GM12873 (cell line): Measurements from ENCODE around the gene TTLL6.

Experiments used
- TF ChIP-seq, protein P1 (sequence below): IDR thresholded peaks from 2 replicates; pipeline ENCODE4 v1.5.1; 2012; ENCODE audit warnings: low read depth, mild to moderate bottlenecking, moderate library complexity, low read length, control low read depth; ENCODE audit not compliant: insufficient read depth; ENCODE audit errors: missing control alignments

TTLL6 gene

GRCh38 chr17:48830840-48831548 lies 14.0 kb upstream of the TTLL6 start, which contains the start of gene CALCOCO2:
TSS of gene CALCOCO2 (plus strand) at chr17:48831035. CDS start at chr17:48841708, 10,673 bp downstream.
- TF ChIP-seq, protein P1, sequence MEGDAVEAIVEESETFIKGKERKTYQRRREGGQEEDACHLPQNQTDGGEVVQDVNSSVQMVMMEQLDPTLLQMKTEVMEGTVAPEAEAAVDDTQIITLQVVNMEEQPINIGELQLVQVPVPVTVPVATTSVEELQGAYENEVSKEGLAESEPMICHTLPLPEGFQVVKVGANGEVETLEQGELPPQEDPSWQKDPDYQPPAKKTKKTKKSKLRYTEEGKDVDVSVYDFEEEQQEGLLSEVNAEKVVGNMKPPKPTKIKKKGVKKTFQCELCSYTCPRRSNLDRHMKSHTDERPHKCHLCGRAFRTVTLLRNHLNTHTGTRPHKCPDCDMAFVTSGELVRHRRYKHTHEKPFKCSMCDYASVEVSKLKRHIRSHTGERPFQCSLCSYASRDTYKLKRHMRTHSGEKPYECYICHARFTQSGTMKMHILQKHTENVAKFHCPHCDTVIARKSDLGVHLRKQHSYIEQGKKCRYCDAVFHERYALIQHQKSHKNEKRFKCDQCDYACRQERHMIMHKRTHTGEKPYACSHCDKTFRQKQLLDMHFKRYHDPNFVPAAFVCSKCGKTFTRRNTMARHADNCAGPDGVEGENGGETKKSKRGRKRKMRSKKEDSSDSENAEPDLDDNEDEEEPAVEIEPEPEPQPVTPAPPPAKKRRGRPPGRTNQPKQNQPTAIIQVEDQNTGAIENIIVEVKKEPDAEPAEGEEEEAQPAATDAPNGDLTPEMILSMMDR: peak; percentile 1

- TF ChIP-seq, protein P1: no peak
These were observed 8.7 kb upstream of the TTLL6 start for GRCh38 chr17:48825446-48826381.

DNA sequence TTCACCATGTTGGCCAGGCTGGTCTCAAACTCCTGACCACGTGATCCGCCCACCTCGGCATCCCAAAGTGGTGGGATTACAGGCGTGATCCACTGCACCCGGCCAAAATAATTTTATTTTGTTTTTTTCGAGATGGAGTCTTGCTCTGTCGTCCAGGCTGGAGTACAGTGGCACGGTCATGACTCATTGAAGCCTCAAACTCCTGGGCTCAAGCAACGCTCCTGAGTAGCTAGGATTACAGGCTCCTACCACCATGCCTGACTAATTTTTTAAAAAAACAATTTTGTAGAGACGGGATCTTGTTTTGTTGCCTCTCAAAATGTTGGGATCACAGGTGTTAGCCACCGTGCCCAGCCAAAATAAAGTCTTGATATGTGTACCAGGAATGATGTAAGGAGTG lies 2.4 kb upstream of the TTLL6 start:
- TF ChIP-seq, protein P1: no peak

DNA sequence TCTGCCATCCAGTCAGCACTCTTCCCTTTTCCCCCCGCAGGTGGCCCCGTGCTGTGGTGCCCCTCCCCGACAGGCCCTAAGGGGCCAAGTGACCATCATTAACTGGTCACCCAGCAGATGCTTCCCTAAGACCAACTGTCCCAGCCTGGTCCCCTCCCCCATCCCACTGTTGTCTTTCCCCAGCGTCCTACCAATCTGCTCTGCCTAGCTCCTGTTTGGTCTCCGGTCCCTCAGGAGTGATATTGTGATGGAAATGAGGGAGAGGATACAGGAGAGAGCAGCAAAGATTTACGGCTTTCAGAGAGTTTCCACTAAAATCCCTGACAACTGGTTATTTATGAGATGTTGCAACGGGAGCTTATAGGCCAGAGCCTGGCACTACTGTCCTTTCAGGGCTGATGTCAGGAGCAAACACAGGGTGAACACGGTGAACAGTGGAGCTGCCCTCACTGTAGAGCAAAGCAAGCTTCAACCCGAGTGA lies 1.4 kb upstream of the TTLL6 start:
- TF ChIP-seq, protein P1: no peak

- TF ChIP-seq, protein P1: no peak
These were observed 623 bp downstream of the TTLL6 start for GRCh38 chr17:48816438-48816773.

DNA sequence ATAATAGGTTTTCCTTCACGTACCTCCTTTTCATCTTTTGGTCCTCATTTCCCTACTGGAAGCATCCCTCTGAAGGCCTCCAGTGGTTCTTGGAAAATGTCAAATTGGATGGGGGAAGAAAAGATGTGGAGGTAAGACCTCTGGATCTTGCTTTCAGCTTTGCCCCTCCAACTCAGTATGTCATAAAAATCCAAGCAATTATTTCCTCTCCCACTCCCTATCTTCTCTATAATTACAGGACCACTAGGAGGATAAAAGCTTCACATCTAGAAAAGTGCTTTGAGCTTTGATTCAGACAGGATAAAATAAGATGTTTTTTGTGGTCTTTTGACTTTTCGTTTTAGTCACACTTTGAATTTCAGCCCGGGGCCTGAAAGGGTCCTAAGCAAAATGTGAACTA lies 1.7 kb downstream of the TTLL6 start:
- TF ChIP-seq, protein P1: no peak

GRCh38 chr17:48814504-48814903 lies 2.5 kb downstream of the TTLL6 start:
- TF ChIP-seq, protein P1: peak; percentile 91
